Panc1 (cell line): ENCODE data around the gene AP5S1.

Source experiments
- CTCF ChIP-seq: fragments of 450-650 bp; IDR thresholded peaks from 2 replicates; pipeline ENCODE4 v1.5.1; 2017; ENCODE audit warnings: mild to moderate bottlenecking
- POLR2AphosphoS5 ChIP-seq: IDR thresholded peaks from 2 replicates; pipeline ENCODE4 v1.6.1; 2012; ENCODE audit warnings: mild to moderate bottlenecking, low read depth, low read length, moderate library complexity
- REST ChIP-seq, 2 experiments: IDR thresholded peaks; 2 replicates each; pipeline ENCODE4 v1.6.1; 2011 to 2012; ENCODE audit warnings: low read depth in 2 of 2, control low read depth in 1 of 2, low read length in 1 of 2, mild to moderate bottlenecking in 1 of 2, moderate library complexity in 1 of 2; ENCODE audit not compliant: insufficient read depth in 1 of 2
- SIN3A ChIP-seq: IDR thresholded peaks from 2 replicates; pipeline ENCODE4 v1.6.1; 2012; ENCODE audit warnings: low read depth, mild to moderate bottlenecking, low read length, moderate library complexity, borderline replicate concordance; ENCODE audit not compliant: insufficient read depth

- TF ChIP-seq CTCF = no peak
- no peak for TF ChIP-seq SIN3A
- TF ChIP-seq REST (IDR thresholded peaks at IDR 0.05; ENCODE audit: insufficient read depth in 1 of 2, low read depth in 2 of 2, low read length in 1 of 2) = no peak
- no peak for TF ChIP-seq POLR2AphosphoS5
Observed at GRCh38 chr20:3875378-3875974, 55.1 kb downstream of the AP5S1 start.
